CD4-positive, alpha-beta T cell treated with Interleukin-4 for 1 hour (primary cell): Measurements from ENCODE around the gene ADAMTSL1.

ENCODE experiments used
- DNase-seq, 2 donors: peaks; one replicate each; pipeline ENCODE4 v3.0.0-alpha.2; 2020 to 2022

ADAMTSL1 gene

GRCh38 chr9:18614651-18615050, 140.7 kb downstream of the ADAMTSL1 start:
- DNase-seq = no peak

GRCh38 chr9:18616976-18617375, 143.0 kb downstream of the ADAMTSL1 start:
- no peak for DNase-seq

- no peak for DNase-seq
Observed at GRCh38 chr9:18617759-18618158, 143.8 kb downstream of the ADAMTSL1 start.

- no peak for DNase-seq
Observed at GRCh38 chr9:18618862-18619261, 144.9 kb downstream of the ADAMTSL1 start.

GRCh38 chr9:18622186-18622836, 148.4 kb downstream of the ADAMTSL1 start:
- no peak for DNase-seq

- DNase-seq = no peak
Observed at GRCh38 chr9:18623221-18624079, 149.5 kb downstream of the ADAMTSL1 start.

- DNase-seq = no peak
Observed at GRCh38 chr9:18626046-18626698, 152.2 kb downstream of the ADAMTSL1 start.

- no peak for DNase-seq
Observed at GRCh38 chr9:18629136-18629535, 155.2 kb downstream of the ADAMTSL1 start.

GRCh38 chr9:18632632-18633403, 158.9 kb downstream of the ADAMTSL1 start:
- DNase-seq = no peak

GRCh38 chr9:18636781-18637180, 162.8 kb downstream of the ADAMTSL1 start:
- DNase-seq = no peak

GRCh38 chr9:18638371-18639249, 164.7 kb downstream of the ADAMTSL1 start:
- no peak for DNase-seq

- DNase-seq = no peak
Observed at GRCh38 chr9:18639911-18640310, 166.0 kb downstream of the ADAMTSL1 start.

GRCh38 chr9:18658804-18659705, 185.1 kb downstream of the ADAMTSL1 start:
- DNase-seq = no peak

- no peak for DNase-seq
Observed at GRCh38 chr9:18660001-18660400, 186.0 kb downstream of the ADAMTSL1 start.

GRCh38 chr9:18662320-18662719, 188.4 kb downstream of the ADAMTSL1 start:
- DNase-seq = no peak

GRCh38 chr9:18665947-18666346, 192.0 kb downstream of the ADAMTSL1 start:
- DNase-seq = no peak

GRCh38 chr9:18666348-18666747, 192.4 kb downstream of the ADAMTSL1 start:
- DNase-seq = no peak

GRCh38 chr9:18666986-18667772, 193.2 kb downstream of the ADAMTSL1 start:
- DNase-seq = no peak

- no peak for DNase-seq
Observed at GRCh38 chr9:18668944-18669343, 195.0 kb downstream of the ADAMTSL1 start.

- DNase-seq = no peak
Observed at GRCh38 chr9:18672706-18673105, 198.8 kb downstream of the ADAMTSL1 start.
